Measurements from ENCODE around the gene AOAH.

The AOAH gene, protein sequence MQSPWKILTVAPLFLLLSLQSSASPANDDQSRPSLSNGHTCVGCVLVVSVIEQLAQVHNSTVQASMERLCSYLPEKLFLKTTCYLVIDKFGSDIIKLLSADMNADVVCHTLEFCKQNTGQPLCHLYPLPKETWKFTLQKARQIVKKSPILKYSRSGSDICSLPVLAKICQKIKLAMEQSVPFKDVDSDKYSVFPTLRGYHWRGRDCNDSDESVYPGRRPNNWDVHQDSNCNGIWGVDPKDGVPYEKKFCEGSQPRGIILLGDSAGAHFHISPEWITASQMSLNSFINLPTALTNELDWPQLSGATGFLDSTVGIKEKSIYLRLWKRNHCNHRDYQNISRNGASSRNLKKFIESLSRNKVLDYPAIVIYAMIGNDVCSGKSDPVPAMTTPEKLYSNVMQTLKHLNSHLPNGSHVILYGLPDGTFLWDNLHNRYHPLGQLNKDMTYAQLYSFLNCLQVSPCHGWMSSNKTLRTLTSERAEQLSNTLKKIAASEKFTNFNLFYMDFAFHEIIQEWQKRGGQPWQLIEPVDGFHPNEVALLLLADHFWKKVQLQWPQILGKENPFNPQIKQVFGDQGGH

DNA sequence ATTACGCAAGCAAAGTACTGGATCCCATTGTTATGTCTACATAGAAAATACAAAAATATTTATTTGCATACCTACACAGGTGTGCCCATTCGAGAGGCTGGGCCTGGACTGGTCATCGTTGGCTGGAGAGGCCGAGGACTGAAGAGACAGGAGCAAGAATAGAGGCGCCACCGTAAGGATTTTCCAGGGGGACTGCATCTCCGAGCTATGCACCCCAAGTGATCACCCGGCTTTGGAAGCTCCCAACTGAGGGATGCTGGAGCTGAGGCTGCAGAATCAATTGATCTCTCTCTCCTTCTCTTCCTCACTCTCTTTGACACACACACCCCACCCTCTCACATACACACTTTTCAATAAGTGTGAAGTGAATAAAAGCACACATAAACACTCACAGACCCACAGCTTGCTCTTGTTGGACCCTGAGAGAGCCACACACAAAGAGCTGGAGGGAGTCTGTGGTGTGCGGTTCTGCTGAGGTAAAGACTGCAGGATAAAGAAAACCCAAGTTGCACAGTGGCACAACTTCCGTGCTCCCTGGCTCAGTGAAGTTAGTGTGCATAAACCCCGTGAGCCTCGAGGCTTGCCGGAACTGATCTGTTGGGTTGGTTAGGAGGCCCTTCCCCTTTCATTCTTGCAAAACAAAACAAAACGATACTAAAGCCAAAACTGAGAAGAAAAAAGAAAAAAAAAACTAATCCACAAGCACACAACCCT, at the start of gene AOAH:
AOAH (minus strand) TSS at position 544 of the 714 bp plus-strand sequence; CDS start at position 198, 346 bp downstream.
- DNase-seq = peak in 14 of 56 donors; percentile 2 to 57 (median 16)

DNA sequence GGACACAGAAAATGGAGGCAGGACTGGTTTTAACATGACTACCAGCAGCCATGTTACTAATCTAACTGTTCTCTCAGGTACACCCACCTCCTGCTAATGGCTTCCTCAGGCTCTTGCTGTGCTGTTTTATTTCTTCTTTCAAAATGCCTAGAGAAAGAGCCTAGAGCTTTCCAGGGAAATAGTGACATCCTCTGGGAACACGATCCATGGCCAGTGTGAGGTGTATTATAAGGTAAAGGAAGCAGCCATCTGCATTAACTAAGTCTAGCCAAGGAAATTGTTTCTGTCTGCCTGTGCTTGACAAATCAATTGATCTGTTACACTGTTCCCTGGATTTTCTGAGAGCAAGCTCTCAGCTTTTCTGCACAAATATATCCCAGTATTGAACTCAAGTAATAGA, 42.2 kb upstream of the AOAH start:
- DNase-seq = no peak

DNA sequence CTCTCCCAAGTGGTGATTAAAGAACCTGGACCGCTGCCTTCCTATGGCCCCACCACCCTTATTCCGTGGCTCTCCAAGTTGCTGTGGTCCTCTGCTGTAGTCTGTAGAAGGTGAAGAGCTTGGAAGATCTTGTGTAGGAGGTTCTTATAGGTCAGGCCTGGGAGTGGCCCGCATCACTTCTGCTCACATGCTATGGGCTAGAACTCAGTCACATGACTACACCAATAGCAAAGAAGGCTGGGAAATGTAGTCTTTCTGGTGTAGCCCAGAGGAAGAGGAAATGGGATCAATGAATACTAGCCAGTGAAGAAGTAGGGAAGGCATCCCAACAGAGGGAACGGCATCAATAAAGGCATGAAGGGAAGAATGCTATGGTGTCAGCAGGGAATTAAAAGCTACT, 41.3 kb upstream of the AOAH start:
- DNase-seq = no peak

DNA sequence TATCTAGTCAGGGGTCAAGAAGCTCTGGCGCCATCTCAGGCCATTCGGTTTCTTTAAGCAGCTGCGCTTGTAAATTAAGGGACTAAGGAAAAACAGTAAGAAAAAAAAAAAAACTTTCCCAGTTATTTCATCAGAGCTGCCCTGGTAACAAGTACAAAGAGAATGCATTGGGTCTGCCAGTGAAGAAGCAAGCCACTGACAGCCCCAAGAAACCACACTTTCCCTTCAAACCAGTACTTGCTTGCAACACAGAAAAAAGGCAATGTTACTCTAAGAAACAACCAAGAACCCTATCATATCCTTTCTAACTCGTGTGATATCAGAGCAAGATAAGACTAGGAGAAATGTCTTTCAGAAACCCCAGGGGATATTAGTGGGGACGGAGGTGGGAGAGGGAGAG, 40.6 kb upstream of the AOAH start:
- no peak for DNase-seq

DNA sequence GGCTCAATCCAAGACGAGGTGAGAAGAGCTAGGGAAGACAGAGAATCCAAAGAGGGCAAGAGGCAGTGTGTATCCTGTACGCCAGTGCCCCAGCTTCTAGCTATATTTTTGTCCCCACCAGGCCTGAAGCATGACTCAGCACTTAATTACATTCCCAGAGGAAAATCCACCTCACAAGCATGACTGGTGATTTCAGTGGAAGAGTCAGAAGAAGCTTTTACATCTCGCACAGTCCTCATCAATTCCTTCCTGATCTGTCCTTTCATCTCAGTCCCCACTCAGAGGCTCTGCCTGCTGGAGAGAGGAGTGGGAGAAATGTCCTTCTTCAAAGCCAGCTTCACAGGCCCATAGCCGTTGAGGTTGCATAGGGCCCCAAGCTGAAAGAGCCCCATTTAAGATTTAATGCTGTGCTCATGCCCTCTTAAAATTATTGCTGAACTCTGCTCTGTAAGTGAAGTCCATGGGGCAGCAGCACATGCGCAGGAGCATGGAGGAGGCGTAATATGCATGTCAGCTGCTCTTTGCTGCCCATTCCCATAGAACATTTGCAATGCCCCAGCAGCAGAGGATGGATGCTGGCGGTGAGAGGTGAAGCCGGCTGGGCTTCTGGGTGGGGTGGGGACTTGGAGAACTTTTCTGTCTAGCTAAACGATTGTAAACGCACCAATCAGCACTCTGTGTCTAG, 39.0 kb upstream of the AOAH start:
- no peak for DNase-seq

DNA sequence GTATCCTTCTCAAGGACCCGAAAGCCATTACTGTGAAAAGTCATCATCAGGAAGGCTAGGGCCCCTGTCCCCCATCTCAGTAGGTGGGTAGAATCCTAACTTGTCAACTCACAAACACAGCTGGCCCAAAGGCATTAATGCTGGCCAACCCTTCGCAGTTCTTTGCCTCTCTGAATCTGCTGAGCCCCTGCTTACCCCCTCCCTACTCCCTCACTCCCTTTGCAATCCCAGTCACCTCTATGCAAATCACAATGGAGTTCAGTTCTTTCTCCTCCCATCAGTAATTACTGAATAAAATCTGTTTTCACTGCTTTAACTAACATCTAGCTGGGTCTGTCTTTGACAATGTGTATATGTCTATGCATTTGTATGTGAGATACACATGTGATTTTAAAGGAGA, 38.1 kb upstream of the AOAH start:
- DNase-seq = no peak

DNA sequence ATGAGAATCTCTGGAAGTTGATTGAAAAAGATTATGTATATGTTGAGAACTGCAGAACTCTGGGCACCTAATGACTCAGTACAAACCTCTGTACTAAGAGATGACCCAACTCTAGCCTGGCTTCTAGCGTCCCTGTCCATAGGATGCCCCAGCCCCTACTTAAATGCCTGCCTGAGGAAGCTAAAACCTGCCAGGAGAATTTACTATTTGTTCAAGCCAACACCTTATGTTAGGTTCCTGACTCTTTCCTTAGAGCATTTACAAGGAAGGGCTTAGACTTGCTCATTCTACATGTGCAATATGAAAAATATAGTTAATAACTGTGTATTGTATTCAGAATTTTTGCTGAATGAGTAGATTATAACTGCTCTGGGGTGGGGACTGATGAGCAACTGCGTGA, 37.5 kb upstream of the AOAH start:
- DNase-seq = no peak

DNA sequence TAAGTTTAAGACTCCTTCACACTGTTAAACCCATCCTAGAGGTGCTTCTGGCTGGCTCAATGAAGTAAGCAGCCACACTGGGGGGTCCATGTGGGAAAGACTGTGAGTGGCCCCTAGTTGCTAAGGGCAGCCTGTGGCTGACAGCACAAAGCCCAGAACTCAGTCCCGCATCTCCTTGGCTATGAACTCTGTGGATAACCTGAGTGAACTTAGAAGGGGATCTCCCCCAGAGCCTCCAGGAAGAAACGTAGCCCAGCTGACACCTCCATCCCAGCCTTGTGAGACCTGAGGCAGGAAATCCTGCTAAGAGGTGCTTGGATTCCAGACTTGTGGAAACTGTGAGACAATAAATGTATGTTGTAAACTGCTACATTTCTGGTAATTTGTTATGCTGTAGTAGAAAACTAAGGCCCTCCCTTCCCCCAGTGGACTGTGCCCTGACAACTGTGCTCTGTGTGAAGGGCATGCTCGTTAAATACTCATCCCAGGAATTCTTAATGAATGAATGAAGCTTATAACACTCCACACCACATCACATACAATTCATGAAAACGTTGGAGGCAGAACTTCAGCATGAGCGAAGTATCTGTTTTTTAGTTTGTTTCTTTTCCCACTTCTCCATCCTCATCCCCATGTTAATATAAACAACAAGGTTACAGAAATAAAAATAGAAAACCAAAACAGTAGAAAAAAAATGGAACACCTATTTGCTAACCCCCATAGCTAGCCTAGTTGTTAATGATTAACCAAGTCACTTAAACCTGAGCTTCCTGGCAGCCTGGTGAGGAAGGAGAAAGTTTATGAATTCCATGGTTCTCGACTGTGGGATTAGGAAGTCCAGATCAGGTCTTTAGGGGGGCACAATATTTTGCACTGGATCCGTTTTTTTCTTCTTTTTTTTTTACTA, 36.8 kb upstream of the AOAH start:
- DNase-seq = no peak

DNA sequence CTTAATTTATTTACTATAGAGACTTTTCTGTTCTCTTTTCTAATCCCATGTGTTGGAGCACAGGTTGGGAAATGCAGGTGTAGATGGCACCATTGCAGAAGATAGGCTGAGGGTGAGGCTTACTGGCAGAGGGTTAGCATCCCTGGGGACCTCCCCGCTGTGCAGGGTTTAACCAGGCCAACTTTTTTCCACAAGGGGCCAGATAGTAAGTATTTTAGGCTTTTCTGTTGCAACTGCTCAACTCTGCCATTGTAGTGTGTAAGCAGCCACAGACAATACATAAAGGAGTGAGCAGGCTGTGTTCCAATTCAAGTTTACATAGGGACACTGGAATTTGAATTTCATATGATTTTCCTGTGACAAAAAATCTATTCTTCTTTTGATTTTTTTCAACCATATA, 34.6 kb upstream of the AOAH start:
- DNase-seq = no peak

DNA sequence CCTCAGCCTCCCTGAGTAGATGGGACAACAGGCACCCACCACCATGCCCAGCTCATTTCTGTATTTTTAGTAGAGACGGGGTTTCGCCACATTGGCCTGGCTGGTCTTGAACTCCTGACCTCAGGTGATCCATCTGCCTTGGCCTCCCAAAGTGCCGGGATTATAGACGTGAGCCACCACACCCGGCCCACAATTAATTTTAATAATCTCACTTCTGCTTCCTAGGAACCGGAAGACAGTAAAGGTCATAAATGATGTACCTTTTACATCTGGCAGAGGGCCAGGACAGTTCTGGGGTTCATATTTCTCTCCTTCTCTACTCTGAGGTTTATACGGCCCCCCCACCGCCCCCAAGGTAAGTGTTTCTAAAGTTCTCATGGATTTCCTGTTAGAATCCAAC, 31.2 kb upstream of the AOAH start:
- no peak for DNase-seq

DNA sequence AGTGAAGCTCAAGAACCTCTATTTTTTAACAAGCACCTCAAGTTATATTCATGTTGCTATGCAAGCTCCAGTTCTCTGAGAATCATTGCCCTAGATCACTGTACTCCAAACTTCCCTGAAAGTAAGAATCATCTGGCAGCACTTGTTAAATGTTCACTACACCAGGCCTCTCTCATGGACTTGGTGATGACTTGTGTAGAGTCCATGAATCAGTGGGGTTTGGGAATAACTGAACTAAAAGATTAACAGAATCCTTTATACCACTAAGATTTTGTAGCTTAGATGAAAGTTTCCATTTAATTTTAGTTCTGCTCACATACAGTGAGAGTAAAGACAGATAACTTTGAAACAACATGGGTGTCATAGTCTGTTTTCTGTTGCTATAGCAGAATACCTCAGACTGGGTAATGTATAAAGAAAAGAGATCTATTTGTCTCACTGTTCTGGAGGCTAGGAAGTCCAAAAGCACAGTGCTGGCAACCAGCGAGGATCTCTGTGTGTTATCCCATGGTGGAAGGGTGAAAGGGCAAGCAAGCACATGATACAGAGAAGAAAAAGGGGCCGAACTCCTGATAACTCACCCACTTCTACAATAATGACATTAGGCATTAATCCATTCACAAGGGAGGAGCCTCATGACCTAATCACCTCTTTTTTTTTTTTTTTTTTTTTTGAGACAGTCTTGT, 27.9 kb upstream of the AOAH start:
- DNase-seq = no peak

DNA sequence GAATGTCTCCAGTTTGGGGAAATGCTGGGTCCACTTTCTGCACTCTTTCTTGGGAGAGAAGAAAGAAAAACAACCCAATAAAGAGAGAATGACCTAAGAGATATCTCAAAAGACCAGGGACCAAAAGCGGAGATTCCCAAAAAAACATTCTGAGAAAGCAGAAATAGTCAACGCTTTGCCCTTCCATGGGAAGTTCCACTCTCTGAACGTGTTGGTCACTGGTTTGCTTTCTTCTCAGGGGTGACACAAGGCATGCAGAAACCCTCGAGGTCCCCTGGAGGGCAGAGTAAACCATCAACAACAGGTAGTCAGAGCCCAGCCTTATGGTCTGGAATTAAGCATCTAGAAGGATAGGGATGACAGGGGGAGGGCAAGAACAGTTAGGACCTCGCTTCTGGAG, 26.2 kb upstream of the AOAH start:
- DNase-seq = no peak

DNA sequence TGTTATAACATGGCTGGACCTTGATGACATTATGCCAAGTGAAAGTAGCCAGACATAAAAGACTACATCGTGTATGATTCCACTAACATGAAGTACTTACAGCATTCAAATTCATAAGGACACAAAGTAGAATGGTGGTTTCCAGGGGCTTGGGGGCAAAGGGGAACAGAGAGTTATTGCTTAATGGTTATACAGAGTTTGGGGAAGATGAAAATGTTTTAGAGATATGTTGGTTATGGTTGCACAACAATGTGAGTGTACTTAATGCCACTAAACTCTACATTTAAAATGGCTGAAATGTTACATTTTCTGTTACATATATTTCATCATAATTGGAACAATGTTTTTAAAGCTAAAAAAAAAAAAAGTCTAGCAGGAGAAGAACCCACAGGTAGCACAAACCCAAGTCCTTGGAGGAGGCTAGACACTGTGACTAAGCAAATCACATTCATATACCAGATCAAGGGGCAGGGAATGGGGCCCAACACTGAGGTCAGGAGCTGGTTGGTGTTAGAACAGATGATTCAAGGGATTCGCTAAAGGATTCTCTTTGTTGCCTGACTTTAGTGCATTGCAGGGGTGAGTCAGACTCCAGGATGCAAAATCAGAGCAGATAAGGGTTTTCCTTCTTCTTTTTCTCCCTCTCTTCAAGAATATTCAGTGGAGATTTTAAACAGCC, 25.1 kb upstream of the AOAH start:
- DNase-seq = no peak

DNA sequence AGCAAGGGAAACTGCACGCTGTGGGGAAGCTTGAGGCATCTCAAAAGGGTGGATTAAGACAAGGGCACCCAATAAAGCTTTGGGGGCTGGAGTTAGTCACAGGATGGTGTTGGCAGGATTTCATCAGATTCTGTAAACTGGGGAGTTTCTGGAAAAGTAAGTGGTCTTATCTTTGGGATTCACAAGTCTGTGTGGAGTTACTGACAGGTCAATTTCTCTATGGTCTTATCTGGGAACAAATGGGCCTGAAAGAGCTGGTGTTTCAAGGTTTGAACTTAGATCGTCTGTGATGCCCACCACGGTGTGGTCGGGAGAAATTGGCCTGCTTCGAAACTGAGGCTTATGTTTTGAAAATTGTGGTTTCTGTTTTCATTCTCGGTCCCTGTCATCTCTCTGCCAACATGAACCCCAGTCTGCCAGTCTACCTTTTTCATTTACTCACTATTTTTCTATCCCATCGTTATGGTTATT, 23.8 kb upstream of the AOAH start:
- no peak for DNase-seq

DNA sequence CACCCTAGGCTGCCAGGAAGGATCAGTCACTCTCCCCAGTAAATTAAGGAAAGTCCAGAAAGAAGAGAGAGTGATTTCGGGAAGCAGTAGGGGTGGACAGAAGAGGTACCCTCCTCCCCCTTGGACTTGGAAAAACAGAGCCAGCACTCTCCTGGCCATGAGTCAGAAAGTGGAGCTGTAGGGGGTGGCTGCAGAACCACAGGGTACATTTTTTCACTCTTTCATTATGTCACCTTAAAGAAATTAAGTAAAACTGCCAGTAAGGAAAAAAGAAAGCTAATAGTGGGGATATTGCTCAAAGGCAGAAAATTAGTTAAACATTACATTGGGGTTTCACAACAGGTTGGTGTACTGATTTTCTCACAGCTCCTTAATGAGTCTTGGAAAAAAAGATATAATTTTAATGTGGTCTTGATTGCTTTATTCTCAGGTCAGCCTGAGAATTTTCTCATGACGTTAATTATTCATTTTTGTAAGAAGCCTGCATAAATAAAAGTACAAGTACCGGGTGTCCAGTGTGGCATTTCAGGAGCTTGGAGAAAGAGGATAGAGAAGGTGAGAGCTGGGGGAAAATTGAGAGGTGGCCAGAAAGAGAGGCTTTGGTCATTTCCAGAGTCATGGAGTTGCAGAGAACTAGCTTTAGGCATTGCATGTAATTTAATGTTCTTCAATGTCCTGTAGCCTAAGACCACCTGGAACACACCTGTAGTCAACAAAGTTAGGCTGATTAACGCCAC, 23.2 kb upstream of the AOAH start:
- DNase-seq = no peak

DNA sequence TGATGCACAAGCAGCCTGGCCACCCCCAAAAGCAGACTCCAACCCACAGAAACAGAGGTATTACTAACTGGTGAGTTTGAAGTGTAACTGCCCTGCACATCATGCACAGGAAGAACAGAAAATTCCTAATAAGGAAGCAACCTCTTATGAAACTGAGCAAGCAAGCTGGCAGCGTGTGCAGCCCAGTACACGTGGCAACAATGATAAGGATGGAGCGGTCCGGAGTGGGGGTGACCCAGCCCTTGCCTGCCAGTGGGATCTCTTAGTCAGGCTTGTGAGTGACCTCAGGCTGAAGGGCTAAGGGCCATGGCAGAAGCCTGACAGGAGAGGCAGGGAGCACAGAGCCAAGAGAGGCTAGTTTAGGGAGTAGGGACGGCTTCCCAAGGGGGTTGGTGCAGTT, 22.1 kb upstream of the AOAH start:
- DNase-seq = no peak

DNA sequence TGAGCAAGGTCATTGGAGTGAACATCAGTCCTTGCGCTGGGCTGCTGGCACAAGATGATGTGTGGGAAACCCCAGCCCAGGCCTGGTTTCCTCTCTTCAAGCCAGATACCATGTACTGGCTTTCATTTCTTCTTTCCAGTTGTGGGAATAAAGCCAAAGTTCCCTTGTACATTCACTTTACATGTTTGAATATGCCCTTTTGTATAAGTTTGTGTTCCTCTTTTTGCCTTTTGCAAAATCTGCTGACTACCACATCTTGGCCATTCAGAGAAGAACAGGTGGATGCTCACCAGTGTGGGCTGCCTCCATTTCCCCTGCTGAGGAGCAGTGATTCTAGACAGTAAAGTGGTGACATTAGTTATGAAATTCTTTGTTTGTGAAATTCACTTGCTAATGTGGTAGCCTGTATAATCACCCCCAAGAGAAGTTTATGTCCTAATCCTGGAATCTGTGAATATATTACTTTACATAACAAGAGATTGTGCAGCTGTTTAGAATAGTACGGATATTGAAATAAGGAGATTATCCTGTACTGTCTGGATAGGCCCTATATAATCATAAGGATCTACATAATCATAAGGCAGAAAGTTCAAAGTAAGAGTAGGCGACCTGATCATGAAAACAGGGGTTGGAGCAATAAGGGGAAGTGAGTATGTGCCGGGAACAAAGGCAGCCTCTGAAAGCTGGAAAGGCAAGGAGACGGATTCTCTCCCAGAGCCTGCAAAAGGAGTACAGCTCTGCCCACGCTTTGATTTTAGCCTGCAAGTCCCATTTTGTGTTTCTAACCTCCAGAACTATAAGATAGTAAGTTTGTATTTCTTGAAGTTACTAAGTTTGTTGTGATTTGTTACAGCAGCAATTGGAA, 18.8 kb upstream of the AOAH start:
- peak in 10 of 56 donors; percentile 2 to 31 (median 6) for DNase-seq

DNA sequence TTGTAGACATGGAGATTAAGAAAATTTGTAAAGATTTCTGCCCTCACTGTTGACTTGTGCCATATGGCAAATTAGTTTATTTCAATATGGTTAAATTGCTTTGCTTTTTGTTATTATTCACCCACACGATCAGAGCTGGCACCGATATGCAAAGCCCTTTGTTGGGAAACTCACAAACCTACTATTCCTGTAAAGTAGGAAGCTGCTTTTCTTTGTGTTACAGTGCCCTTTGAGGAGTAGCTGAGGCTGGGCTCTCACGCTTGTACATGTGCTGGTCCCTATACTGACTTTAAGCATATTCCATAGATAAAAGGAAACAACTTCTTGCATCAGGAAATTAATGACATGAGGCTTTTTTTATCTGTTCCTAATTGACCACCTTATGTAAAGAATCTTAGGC, 17.6 kb upstream of the AOAH start:
- DNase-seq = no peak

Data from amygdala (tissue), 56 donors.